ENCODE measurements around the gene RALGPS1. TPM values are rescaled to one million over a fixed set of nuclear protein-coding genes. Genes with fewer than 3 reads are reported as not detected.
A peak's percentile ranks its signal among the peaks of the same experiment; 100 is the strongest.

The RALGPS1 gene
- total RNA-seq, 4 donors from 2014 or later: 27.3 to 42.1 (median 39.1) TPM

DNA sequence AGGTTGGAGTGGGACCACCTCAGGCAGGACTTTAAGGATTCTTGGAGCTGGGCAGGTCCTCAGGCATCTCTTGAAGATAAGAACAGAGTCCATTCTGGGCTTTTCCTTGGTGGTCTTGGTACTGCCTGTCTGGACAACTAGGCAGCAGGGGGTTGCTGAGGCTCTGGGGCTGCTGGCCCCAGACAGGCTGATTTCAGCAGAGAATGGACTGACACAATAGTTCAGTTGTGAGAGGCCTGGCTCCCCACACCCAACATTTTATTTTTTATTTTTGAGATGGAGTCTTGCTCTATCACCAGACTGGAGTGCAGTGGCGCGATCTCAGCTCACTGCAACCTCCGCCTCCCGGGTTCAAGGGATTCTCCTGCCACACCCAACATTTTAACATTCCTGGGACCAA lies 203.2 kb downstream of the RALGPS1 start:
- H3K36me3 ChIP-seq: no peaks in the 10 kb centered on the region
- no peak overlapping the region for H3K27ac ChIP-seq
- peaks cover 15 to 43% of the 10 kb centered on the region in 2 donors for H3K4me1 ChIP-seq
- TF ChIP-seq POLR2A (IDR thresholded peaks at IDR 0.05): no peak
- TF ChIP-seq, protein P1, sequence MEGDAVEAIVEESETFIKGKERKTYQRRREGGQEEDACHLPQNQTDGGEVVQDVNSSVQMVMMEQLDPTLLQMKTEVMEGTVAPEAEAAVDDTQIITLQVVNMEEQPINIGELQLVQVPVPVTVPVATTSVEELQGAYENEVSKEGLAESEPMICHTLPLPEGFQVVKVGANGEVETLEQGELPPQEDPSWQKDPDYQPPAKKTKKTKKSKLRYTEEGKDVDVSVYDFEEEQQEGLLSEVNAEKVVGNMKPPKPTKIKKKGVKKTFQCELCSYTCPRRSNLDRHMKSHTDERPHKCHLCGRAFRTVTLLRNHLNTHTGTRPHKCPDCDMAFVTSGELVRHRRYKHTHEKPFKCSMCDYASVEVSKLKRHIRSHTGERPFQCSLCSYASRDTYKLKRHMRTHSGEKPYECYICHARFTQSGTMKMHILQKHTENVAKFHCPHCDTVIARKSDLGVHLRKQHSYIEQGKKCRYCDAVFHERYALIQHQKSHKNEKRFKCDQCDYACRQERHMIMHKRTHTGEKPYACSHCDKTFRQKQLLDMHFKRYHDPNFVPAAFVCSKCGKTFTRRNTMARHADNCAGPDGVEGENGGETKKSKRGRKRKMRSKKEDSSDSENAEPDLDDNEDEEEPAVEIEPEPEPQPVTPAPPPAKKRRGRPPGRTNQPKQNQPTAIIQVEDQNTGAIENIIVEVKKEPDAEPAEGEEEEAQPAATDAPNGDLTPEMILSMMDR (IDR thresholded peaks at IDR 0.05): no peak
- no peak for DNase-seq
- no peak overlapping the region for H3K4me3 ChIP-seq (replicated peaks in 1 of 3)
- intact Hi-C loops (cut with DNase I): no loop called here
- no peaks in the 10 kb centered on the region for H3K27me3 ChIP-seq
- H3K9me3 ChIP-seq: no peaks in the 10 kb centered on the region
- WGBS, 2 donors: 96 to 98% methylated on average over 4 of the region's 4 CpGs

DNA sequence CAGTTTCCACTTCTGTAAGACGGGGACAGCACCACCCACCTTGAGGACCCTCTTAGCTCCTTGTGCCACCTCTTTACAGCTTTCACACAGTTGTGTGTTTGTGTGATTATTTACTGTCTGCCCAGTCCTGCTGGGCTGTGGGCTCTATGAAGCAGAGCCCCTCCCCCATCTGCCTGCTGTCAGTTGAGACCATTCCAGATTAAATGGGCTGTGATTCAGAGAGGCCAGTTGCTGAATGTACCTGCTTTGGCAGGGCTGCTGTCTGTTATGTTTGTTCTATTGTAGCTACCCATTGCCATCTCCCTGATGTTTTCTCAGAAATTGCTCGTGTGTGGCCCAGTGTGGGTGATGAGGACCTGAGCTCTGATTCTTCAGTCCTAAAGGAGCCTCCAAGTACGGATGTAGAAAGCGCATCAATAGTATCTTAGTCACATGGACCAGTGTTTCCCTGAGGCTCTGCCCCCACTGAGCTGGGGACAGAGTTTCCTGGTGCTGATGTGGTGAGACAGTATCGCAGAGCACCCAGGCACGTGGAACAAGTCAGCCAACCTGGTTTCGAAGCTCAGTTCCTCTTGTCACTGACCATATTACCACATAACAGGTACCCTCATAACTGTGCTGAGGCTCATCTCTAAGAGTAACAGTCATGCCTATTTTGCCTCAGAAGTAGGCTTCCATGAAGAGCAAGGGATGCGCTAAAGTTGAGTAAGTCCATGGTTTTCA lies 204.2 kb downstream of the RALGPS1 start:
- H3K4me1 ChIP-seq: peaks cover 17 to 45% of the 10 kb centered on the region in 2 donors
- peak in 1 of 2 donors; percentile 3 for DNase-seq
- WGBS, 2 donors: 85% methylated on average over 8 of the region's 8 CpGs

DNA sequence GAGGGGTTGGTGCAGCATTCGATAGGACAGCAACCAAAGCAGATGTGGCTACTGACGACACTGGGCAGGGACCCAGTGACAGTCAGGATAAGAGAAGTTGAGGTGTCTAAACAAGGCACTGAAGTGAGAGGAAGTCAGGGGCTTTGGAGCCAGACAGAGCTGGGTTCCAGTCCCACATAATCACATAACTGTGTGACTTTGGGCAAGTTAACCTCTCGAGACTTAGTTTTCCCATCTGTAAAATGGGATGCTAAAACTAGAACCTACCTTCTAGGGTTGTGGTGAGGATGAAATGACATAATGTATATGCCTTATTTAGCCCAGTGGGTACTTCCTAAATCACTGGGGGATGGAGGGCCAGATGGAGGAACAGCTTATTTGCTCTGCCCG lies 204.7 kb downstream of the RALGPS1 start:
- TF ChIP-seq, protein P1 (IDR thresholded peaks at IDR 0.05): no peak
- no peak for TF ChIP-seq POLR2A (IDR thresholded peaks at IDR 0.05)
- peaks cover 17 to 45% of the 10 kb centered on the region in 2 donors for H3K4me1 ChIP-seq
- H3K27me3 ChIP-seq: no peaks in the 10 kb centered on the region
- intact Hi-C loops (cut with DNase I): no loop called here
- WGBS, 2 donors: 93 to 97% methylated on average over 4 of the region's 4 CpGs
- H3K36me3 ChIP-seq: no peaks in the 10 kb centered on the region
- H3K9me3 ChIP-seq: no peaks in the 10 kb centered on the region
- H3K27ac ChIP-seq: no peak overlapping the region
- no peak for DNase-seq
- H3K4me3 ChIP-seq (replicated peaks in 1 of 3): no peak overlapping the region

More for the DNA sequence above, 204.2 kb downstream of the RALGPS1 start:
- Histone ChIP-seq H3K36me3 (no peaks in the 10 kb centered on the region), H3K27ac (no peak overlapping the region), H3K9me3 (no peaks in the 10 kb centered on the region), H3K4me3 (replicated peaks in 1 of 3) (no peak overlapping the region), H3K27me3 (no peaks in the 10 kb centered on the region)
- TF ChIP-seq POLR2A (IDR thresholded peaks at IDR 0.05): no peak
- TF ChIP-seq, protein P1 (IDR thresholded peaks at IDR 0.05): no peak
- intact Hi-C loops (cut with DNase I): no loop called here

DNA sequence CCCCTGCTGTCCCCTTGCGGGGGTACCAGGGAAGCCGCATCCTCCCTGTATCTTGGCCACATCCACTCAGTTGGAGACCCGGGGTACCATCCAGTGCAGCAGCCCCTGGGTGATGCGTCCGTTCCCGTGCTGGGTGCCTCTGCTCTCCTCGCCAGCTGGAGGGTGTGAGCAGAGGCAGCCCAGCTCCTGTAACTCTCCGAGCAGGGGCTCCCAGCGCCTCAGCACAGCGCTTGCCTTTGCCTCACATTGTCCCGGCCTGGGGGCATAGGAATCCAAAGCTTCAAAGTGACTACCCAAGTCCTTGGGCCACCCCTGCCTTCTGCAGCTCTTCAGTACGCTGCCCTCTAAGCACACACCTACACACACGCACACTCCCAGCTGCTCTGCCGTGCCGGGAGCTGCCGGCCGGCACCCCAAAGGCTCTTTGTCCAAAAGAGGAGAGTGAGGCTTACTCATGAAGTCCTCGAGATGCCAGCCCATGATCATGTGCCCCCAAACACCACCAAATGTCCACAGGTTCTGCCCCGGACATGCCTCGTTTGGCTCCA lies 207.1 kb downstream of the RALGPS1 start:
- 26 to 37% methylated on average over 7 to 13 of the region's 20 CpGs for WGBS, 2 donors
- TF ChIP-seq, protein P1 (IDR thresholded peaks at IDR 0.05): no peak
- TF ChIP-seq POLR2A (IDR thresholded peaks at IDR 0.05): no peak
- Histone ChIP-seq H3K4me3 (replicated peaks in 1 of 3) (peak overlapping the region in 1 of 3 donors; percentile 31), H3K27ac (peak overlapping the region; percentile 40 to 89 (median 81)), H3K27me3 (no peaks in the 10 kb centered on the region), H3K4me1 (peaks cover 17 to 45% of the 10 kb centered on the region in 2 donors), H3K36me3 (no peaks in the 10 kb centered on the region), H3K9me3 (no peaks in the 10 kb centered on the region)
- intact Hi-C loops (cut with DNase I): loop anchor here (5.0 kb wide), 1 partner anchor 56 kb away; no protein-coding TSS in a partner anchor
- peak in 1 of 2 donors; percentile 18 for DNase-seq
